HCT116 (cell line): ENCODE results near the gene SH3D19. TPM values are rescaled to one million over a fixed set of nuclear protein-coding genes. Genes with fewer than 3 reads are reported as not detected.

Experiments used
- ATAC-seq: fragments of 200-7000 bp; cut with Tn5 transposase; 2 replicates; pipeline ENCODE4 v1.9.1; 2020; ENCODE audit warnings: mild to moderate bottlenecking, moderate library complexity
- BruUV-seq: library from RNA; stranded (reverse); fragments of 400-500 nt; replicated peaks from 2 replicates; lab custom pipeline; 2021; lab: Mats Ljungman, UMichigan
- CTCF ChIA-PET: fragments of 300-600 bp; sonication (Branson Sonifier 250); formaldehyde crosslinking; loops from one replicate; lab custom pipeline; 2021; ENCODE audit warnings: antibody characterized with exemption; lab: Charles Lee
- POLR2A ChIA-PET: fragments of 300-600, 350-600 bp; sonication (Branson Sonifier 250); formaldehyde crosslinking; loops from one replicate; lab custom pipeline; 2021; ENCODE audit warnings: antibody characterized with exemption; lab: Charles Lee
- RAD21 ChIA-PET, 2 experiments: fragments of 300-600 bp; sonication (Branson Sonifier 250); formaldehyde crosslinking; loops; one replicate each; lab custom pipeline; 2023; ENCODE audit warnings: low total read pairs in 2 of 2; ENCODE audit not compliant: uncharacterized antibody in 2 of 2, unreplicated experiment in 2 of 2, low non-redundant PET in 1 of 2; lab: Charles Lee
- DNase-seq: peaks from one replicate; pipeline ENCODE4 v3.0.0-alpha.2; 2010; ENCODE audit warnings: low read depth, low spot score
- H2AFZ ChIP-seq: fragments of 200-600 bp; shearing (Covaris generic), sonication (generic); 2 replicates; pipeline ENCODE4 v1.6.1; 2017; ENCODE audit warnings: low read depth, mixed run types, mixed read lengths, antibody characterized with exemption, low read length; ENCODE audit not compliant: poor library complexity, severe bottlenecking
- H3K27ac ChIP-seq: 2 replicates; pipeline ENCODE4 v1.5.1; 2012; ENCODE audit warnings: low read depth, low read length
- H3K27me3 ChIP-seq: fragments of 200-600 bp; sonication (generic); 2 replicates; pipeline ENCODE4 v1.6.1; 2016; ENCODE audit warnings: mixed run types, low read length, mixed read lengths; ENCODE audit not compliant: insufficient read depth
- H3K36me3 ChIP-seq, 2 experiments: fragments of 200-500 bp in 1 of 2; fragments of 200-600 bp in 1 of 2; sonication (Bioruptor generic) in 1 of 2; sonication (generic) in 1 of 2; 2 replicates each; pipeline versions ENCODE4 v1.5.1 to v1.6.1; 2014 to 2016; ENCODE audit warnings: low read length in 2 of 2, inconsistent platforms in 1 of 2, mixed read lengths in 1 of 2, mixed run types in 1 of 2; ENCODE audit not compliant: insufficient read depth in 2 of 2, control insufficient read depth in 1 of 2
- H3K4me1 ChIP-seq, 2 experiments: fragments of 200-600 bp in 1 of 2; sonication (generic) in 1 of 2; 2 replicates each; pipeline versions ENCODE4 v1.5.1 to v1.6.1; 2012 to 2017; ENCODE audit warnings: low read length in 2 of 2, inconsistent platforms in 1 of 2, mild to moderate bottlenecking in 1 of 2, mixed read lengths in 1 of 2, mixed run types in 1 of 2, moderate library complexity in 1 of 2; ENCODE audit not compliant: insufficient read depth in 2 of 2, control insufficient read depth in 1 of 2
- H3K4me2 ChIP-seq: fragments of 200-600 bp; sonication (generic); 2 replicates; pipeline ENCODE4 v1.6.1; 2017; ENCODE audit warnings: mixed run types, low read length, mixed read lengths
- H3K4me3 ChIP-seq, 2 experiments: fragments of 200-600 bp in 1 of 2; sonication (generic) in 1 of 2; replicated peaks in 1 of 2; 2 replicates each; pipeline ENCODE4 v1.5.1; 2011 to 2016; ENCODE audit warnings: low read length in 2 of 2, control low read depth in 1 of 2, low read depth in 1 of 2, mild to moderate bottlenecking in 1 of 2, mixed read lengths in 1 of 2, mixed run types in 1 of 2
- H3K79me2 ChIP-seq: fragments of 200-600 bp; sonication (generic); 2 replicates; pipeline ENCODE4 v1.6.1; 2017; ENCODE audit warnings: mild to moderate bottlenecking, mixed run types, low read length, moderate library complexity, mixed read lengths; ENCODE audit not compliant: insufficient read depth
- H3K9ac ChIP-seq: fragments of 200-600 bp; sonication (generic); 2 replicates; pipeline ENCODE4 v1.6.1; 2016; ENCODE audit warnings: low read length, mixed read lengths
- H3K9me2 ChIP-seq: fragments of 200-600 bp; sonication (generic), shearing (Covaris generic); 2 replicates; pipeline ENCODE4 v1.6.1; 2017; ENCODE audit warnings: mixed run types, mild to moderate bottlenecking, moderate library complexity; ENCODE audit not compliant: insufficient read depth
- H3K9me3 ChIP-seq, 2 experiments: fragments of 200-500 bp in 1 of 2; fragments of 200-600 bp in 1 of 2; sonication (Bioruptor generic) in 1 of 2; sonication (generic) in 1 of 2; 2 replicates each; pipeline ENCODE4 v1.6.1; 2014 to 2017; ENCODE audit warnings: low read length in 2 of 2, mixed read lengths in 2 of 2, inconsistent platforms in 1 of 2, low read depth in 1 of 2, mild to moderate bottlenecking in 1 of 2, mixed run types in 1 of 2, moderate library complexity in 1 of 2; ENCODE audit not compliant: control insufficient read depth in 1 of 2, insufficient read depth in 1 of 2
- H4K20me1 ChIP-seq: fragments of 200-600 bp; sonication (generic), shearing (Covaris generic); 2 replicates; pipeline ENCODE4 v1.6.1; 2017; ENCODE audit warnings: mixed run types, mild to moderate bottlenecking, moderate library complexity; ENCODE audit not compliant: insufficient read depth
- CBX3 ChIP-seq: IDR thresholded peaks from 2 replicates; pipeline ENCODE4 v1.6.1; 2012; ENCODE audit warnings: low read depth
- EGR1 ChIP-seq: IDR thresholded peaks from 2 replicates; pipeline ENCODE4 v1.6.1; 2012; ENCODE audit warnings: low read depth
- ELF1 ChIP-seq: IDR thresholded peaks from 2 replicates; pipeline ENCODE4 v1.6.1; 2012; ENCODE audit warnings: low read depth, borderline replicate concordance
- EZH2 ChIP-seq: fragments of 200-600 bp; sonication (generic); IDR thresholded peaks from 2 replicates; pipeline ENCODE4 v1.6.1; 2017; ENCODE audit warnings: antibody characterized with exemption, mixed run types
- EZH2phosphoT487 ChIP-seq: fragments of 200-600 bp; IDR thresholded peaks from 2 replicates; pipeline ENCODE4 v1.6.1; 2018; ENCODE audit warnings: antibody characterized with exemption, borderline replicate concordance
- JUND ChIP-seq: IDR thresholded peaks from 2 replicates; pipeline ENCODE4 v1.6.1; 2012
- POLR2A ChIP-seq: IDR thresholded peaks from 2 replicates; pipeline ENCODE4 v1.7.0; 2011; ENCODE audit warnings: borderline replicate concordance; ENCODE audit not compliant: insufficient read depth, insufficient read length; ENCODE audit errors: extremely low read depth
- POLR2AphosphoS5 ChIP-seq: IDR thresholded peaks from 2 replicates; pipeline ENCODE4 v1.6.1; 2011; ENCODE audit warnings: mild to moderate bottlenecking, low read depth, low read length, moderate library complexity
- SIN3A ChIP-seq: IDR thresholded peaks from 2 replicates; pipeline ENCODE4 v1.6.1; 2012; ENCODE audit warnings: low read depth
- SRF ChIP-seq: IDR thresholded peaks from 2 replicates; pipeline ENCODE4 v1.6.1; 2012; ENCODE audit warnings: low read depth
- TCF7L2 ChIP-seq: IDR thresholded peaks from 2 replicates; pipeline ENCODE4 v1.7.0; 2011; ENCODE audit warnings: borderline replicate concordance, inconsistent platforms; ENCODE audit not compliant: insufficient read depth, insufficient read length; ENCODE audit errors: extremely low read depth
- ZFX ChIP-seq: fragments of 450-650 bp; IDR thresholded peaks from 2 replicates; pipeline ENCODE4 v1.6.1; 2017
- ZNF274 ChIP-seq: fragments of 200-500 bp; sonication (Bioruptor generic); IDR thresholded peaks from 2 replicates; pipeline ENCODE4 v1.6.1; 2014; ENCODE audit warnings: mild to moderate bottlenecking, low read depth, low read length, inconsistent platforms
- intact Hi-C: fragments of 100-400 bp; cut with micrococcal nuclease; formaldehyde crosslinking; loops from 2 replicates; pipeline ENCODE4 v1.10.0; 2022
- total RNA-seq: library from RNA; stranded (reverse); gene quantifications from one replicate; pipeline ENCODE4 v1.2.1, GENCODE V29; 2021; ENCODE audit not compliant: unreplicated experiment
- TF ChIP-seq, protein P1 (sequence below): IDR thresholded peaks from 2 replicates; pipeline ENCODE4 v1.6.1; 2012; ENCODE audit warnings: low read depth
- TF ChIP-seq, protein P2 (sequence below): IDR thresholded peaks from 2 replicates; pipeline ENCODE4 v1.6.1; 2011; ENCODE audit warnings: mild to moderate bottlenecking, low read length, moderate library complexity; ENCODE audit not compliant: insufficient replicate concordance; ENCODE audit errors: extremely low read depth
- TF ChIP-seq, protein P3 (sequence below), 3 experiments: fragments of 200-600 bp in 1 of 3; sonication (generic) in 1 of 3; IDR thresholded peaks in 2 of 3; conservative IDR thresholded peaks in 1 of 3; 2 replicates each; pipeline ENCODE4 v1.5.1; 2012 to 2017; ENCODE audit warnings: low read depth in 2 of 3, low read length in 2 of 3, antibody characterized with exemption in 1 of 3, borderline replicate concordance in 1 of 3, control low read depth in 1 of 3, mild to moderate bottlenecking in 1 of 3, mixed read lengths in 1 of 3, mixed run types in 1 of 3, moderate library complexity in 1 of 3; ENCODE audit not compliant: insufficient read depth in 1 of 3

The SH3D19 gene
- total RNA-seq, 1 experiment from 2014 or later, result 37.5 TPM

DNA sequence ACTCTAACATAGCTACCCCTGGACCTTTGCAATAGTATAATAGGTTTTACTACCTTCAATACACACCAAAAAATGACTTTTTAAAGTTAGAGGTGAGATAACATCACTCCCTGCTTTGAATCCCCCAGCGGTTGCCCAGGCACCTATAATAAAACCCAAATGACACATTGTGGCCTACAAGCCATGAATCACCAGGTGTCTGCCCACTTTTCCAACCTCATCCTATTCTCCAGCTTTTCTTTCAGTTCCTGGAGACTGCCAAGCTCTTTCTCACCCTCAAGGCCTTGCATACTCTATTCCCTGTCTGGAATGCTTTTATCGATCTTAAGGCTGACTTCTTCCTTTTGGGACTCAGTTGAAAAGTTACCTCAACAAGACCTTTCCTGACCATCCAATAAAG lies 64.9 kb downstream of the SH3D19 start:
- BruUV-seq, result no TSS peak
- peaks cover 0 to 16% of the 10 kb centered on the region in 2 experiments; a peak in 1 of 4 replicates for H3K4me1 ChIP-seq
- intact Hi-C loops, result no loop called here
- no peaks in the 10 kb centered on the region for H3K9me3 ChIP-seq
- ATAC-seq (no peak), DNase-seq (no peak)
- peaks cover 9% of the 10 kb centered on the region; the same call in 1 of the 2 replicates for H3K79me2 ChIP-seq
- no peak overlapping the region for H3K9ac ChIP-seq
- POLR2A ChIA-PET, result no interaction called here
- H4K20me1 ChIP-seq, result no peaks in the 10 kb centered on the region
- H3K27me3 ChIP-seq, result no peaks in the 10 kb centered on the region
- no peak overlapping the region for H3K4me2 ChIP-seq
- H3K36me3 ChIP-seq, result no peaks in the 10 kb centered on the region; a peak in 1 of 4 replicates
- no peaks in the 10 kb centered on the region for H3K9me2 ChIP-seq
- H3K4me3 ChIP-seq, result no peak overlapping the region
- H3K27ac ChIP-seq, result no peak overlapping the region
- RAD21 ChIA-PET, result no interaction called here
- H2AFZ ChIP-seq, result no peak overlapping the region
- TF ChIP-seq JUND (no peak), CBX3 (no peak), ZNF274 (no peak), EZH2 (no peak), SRF (no peak), POLR2AphosphoS5 (no peak), EZH2phosphoT487 (no peak), TCF7L2 (no peak), POLR2A (no peak), SIN3A (no peak), EGR1 (no peak), ZFX (no peak), ELF1 (no peak)
- TF ChIP-seq, protein P1, sequence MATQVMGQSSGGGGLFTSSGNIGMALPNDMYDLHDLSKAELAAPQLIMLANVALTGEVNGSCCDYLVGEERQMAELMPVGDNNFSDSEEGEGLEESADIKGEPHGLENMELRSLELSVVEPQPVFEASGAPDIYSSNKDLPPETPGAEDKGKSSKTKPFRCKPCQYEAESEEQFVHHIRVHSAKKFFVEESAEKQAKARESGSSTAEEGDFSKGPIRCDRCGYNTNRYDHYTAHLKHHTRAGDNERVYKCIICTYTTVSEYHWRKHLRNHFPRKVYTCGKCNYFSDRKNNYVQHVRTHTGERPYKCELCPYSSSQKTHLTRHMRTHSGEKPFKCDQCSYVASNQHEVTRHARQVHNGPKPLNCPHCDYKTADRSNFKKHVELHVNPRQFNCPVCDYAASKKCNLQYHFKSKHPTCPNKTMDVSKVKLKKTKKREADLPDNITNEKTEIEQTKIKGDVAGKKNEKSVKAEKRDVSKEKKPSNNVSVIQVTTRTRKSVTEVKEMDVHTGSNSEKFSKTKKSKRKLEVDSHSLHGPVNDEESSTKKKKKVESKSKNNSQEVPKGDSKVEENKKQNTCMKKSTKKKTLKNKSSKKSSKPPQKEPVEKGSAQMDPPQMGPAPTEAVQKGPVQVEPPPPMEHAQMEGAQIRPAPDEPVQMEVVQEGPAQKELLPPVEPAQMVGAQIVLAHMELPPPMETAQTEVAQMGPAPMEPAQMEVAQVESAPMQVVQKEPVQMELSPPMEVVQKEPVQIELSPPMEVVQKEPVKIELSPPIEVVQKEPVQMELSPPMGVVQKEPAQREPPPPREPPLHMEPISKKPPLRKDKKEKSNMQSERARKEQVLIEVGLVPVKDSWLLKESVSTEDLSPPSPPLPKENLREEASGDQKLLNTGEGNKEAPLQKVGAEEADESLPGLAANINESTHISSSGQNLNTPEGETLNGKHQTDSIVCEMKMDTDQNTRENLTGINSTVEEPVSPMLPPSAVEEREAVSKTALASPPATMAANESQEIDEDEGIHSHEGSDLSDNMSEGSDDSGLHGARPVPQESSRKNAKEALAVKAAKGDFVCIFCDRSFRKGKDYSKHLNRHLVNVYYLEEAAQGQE, result no peak
- TF ChIP-seq, protein P2, sequence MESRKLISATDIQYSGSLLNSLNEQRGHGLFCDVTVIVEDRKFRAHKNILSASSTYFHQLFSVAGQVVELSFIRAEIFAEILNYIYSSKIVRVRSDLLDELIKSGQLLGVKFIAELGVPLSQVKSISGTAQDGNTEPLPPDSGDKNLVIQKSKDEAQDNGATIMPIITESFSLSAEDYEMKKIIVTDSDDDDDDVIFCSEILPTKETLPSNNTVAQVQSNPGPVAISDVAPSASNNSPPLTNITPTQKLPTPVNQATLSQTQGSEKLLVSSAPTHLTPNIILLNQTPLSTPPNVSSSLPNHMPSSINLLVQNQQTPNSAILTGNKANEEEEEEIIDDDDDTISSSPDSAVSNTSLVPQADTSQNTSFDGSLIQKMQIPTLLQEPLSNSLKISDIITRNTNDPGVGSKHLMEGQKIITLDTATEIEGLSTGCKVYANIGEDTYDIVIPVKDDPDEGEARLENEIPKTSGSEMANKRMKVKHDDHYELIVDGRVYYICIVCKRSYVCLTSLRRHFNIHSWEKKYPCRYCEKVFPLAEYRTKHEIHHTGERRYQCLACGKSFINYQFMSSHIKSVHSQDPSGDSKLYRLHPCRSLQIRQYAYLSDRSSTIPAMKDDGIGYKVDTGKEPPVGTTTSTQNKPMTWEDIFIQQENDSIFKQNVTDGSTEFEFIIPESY, result no peak
- TF ChIP-seq, protein P3, sequence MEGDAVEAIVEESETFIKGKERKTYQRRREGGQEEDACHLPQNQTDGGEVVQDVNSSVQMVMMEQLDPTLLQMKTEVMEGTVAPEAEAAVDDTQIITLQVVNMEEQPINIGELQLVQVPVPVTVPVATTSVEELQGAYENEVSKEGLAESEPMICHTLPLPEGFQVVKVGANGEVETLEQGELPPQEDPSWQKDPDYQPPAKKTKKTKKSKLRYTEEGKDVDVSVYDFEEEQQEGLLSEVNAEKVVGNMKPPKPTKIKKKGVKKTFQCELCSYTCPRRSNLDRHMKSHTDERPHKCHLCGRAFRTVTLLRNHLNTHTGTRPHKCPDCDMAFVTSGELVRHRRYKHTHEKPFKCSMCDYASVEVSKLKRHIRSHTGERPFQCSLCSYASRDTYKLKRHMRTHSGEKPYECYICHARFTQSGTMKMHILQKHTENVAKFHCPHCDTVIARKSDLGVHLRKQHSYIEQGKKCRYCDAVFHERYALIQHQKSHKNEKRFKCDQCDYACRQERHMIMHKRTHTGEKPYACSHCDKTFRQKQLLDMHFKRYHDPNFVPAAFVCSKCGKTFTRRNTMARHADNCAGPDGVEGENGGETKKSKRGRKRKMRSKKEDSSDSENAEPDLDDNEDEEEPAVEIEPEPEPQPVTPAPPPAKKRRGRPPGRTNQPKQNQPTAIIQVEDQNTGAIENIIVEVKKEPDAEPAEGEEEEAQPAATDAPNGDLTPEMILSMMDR (IDR thresholded peaks at IDR 0.05 in 2 of 3, conservative IDR thresholded peaks at IDR 0.05 in 1 of 3; ENCODE audit: borderline replicate concordance in 1 of 3, insufficient read depth in 1 of 3, low read depth in 2 of 3, low read length in 2 of 3), result no peak
- CTCF ChIA-PET, result no interaction called here
